Activated CD4-positive, alpha-beta T cell treated with anti-CD3 and anti-CD28 coated beads, Interleukin-10, Interleukin-2, amounts not matched to agents 100 ng/mL and 50 ng/mL, durations not matched to agents 16 hours and 8 hours (primary cell): ENCODE measurements around the gene COLEC11.
"Not testable (repeated sequence)": the region's sequence is repeated elsewhere in the genome, so short reads cannot be mapped to it uniquely, and the experiment has no call there.

ENCODE experiments used
- DNase-seq: peaks from one replicate; pipeline ENCODE4 v3.0.0-alpha.2; 2020

The COLEC11 gene

DNA sequence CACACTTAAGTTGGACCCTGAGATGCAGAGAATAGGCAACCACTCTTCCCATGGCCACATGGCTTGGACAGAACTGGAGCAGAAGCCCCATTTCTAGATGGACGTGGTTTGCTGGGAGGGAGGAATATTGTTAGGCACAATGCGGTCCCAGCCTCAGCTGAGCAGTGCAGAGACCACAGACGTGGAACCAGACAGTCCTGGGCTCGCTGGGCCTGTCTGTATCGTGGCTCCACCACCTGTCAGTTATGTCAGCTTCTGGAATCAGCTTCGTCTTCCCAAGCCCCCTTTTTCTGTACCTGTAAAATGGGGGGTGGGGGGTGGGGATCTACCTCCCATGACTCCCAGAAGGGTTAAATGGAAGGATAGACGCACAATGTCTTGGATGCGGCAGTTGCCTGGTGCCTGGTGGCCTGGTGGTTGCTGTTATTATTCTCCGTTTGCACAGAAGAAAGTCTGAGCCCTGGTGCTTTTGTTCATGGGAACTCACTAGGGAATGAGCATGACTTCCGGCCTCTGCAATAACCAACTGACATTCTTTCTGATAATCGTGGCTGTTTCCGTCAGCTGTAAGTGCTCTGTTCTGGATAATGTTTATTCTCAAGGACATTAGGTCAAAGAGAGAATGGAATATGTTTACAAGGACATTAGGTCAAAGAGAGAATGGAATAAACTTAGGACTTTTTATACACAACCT, 31.4 kb downstream of the COLEC11 start:
- DNase-seq: no peak

DNA sequence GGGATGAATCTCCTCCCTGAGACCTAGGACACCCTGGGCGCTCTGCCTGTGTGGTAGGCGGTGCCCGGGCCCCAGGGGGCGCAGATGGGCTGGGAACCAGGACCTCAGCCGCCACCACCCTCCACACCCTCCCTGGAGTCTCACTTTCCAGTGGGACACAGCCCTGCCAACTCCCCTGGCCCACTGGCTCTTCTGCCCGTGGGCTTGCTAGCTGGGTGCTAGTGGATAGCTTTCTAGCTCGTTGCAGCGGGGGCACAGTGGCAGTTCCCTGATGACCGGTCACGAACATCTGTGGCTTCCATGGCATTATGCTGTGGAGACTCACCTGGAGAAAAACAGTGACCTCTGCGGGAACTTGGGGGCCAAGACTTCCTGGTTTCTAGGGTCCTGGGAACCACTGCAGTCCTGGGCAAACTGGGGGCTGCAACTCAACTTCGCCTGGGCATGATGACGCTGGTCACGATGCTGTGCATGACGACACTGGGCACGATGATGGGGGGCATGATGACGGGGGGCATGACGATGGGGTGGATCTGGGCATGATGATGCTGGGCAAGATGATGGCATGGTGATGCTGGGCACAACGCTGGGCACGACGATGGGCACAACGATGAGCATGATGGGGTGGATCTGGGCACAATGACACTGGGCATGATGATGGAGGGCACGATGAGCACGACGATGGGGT, 32.0 kb downstream of the COLEC11 start:
- no peak for DNase-seq

DNA sequence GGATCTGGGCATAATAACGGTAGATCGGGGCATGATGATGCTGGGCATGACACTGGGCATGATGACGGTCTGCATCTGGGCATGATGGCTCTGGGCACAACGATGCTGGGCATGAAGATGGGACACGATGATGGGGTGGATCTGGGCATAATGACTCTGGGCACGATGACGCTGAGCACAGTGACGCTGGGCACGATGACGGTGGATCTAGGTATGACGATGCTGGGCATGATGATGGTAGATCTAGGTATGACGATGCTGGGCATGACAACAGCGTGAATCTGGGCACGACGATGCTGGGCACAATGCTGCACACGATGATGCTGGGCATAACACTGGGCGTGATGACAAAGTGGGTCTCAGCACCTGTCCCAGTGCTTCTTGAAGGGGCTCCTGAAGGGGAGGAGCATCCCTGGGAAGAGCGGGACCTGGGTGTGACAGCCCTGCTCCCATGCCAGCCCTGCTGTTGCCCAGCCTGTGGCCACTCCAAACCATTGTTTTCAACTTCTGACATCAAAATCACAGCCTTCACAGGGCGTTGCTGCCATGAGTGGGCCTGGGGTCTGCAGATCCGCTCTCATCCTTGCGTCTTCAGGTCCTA, 32.7 kb downstream of the COLEC11 start:
- DNase-seq: no peak

DNA sequence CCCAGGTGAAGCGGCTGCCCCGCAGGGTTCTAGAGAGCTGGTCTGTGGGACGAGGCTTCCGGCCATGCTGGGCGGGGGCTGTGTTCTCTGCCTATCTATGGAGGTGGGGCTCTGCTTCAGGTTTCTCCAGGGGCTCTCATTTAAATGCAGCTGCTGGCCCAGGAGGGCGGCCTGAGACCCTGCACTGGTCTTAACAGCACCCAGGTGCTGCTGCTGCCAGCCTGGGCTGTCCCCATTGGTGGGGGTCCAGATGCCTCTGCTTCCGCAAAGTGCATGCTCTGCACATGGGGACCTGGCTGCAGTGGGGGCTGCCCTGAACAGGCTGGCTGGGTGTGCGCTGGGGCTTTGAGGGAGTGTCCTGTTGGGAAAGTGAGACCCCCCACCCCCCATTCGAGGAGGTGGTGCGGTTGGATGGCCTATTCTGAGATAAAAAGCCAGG, 33.3 kb downstream of the COLEC11 start:
- no peak for DNase-seq

DNA sequence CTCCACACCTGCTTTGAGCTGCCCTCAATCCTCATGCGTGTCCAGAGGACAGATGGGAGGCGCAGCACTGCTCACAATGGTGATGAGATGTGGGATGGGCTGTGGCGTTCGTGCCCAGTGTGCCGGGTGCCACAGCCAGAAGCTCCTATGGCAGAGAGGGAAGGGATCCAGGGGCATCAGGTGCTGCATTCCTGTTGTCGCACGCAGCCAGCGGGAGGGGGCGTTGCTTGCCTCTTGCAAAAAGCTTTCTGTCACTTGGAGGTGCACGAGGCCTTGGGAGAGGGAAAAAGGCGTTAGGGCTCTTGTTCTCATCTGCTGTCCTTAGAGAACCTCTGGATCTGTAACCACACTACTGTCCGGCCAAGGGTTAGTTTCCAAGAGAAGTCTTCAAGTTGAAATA, 33.9 kb downstream of the COLEC11 start:
- DNase-seq: no peak

DNA sequence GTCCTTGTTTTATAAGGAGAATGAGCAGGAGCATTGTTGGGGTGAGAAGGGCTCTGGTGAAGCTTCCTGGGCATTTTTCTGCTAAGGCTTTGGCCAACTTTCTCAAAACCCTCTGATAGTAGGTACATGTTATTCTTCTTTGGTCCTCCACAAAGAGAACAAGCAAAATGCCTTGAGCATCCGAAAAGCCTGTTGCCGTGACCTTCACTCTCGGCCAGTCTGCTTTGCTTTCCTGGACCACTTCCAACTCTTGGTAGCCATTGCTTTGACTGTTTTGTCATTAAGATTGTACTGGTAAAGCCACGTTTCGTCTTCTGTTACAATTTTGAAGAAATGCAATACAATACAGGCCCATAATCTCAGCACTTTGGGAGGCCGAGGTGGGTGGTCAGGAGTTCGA, 35.7 kb downstream of the COLEC11 start:
- DNase-seq: no peak

DNA sequence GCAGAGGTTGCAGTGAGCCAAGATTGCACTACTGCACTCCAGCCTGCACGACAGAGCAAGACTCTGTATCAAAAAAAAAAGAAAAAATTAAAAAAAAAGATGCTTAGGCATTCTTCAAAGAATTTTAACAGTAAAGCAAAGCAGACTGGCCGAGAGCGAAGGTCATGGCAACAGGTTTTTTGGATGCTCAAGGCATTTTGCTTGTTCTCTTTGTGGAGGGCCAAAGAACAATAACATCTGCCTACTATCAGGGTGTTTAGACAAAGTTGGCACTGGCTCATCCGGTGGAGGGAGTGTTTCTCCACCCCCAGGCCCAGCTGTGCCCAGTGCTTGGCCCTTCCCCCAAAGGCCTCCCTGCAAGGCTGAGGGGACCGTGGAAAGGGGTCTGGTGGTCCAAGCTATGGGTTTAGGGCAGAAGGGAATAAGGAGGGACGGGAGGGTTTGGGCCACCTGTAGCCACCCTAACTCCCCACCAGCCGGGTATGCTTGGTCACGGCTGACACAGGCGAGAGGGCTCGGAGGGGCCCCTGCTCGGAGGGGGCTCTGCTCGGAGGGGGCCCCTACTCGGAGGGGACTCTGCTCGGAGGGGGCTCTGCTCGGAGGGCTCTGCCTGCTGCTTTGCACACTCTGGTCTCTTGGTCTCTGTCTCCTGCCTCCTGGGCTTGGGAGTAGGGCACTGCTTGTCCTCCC, 36.4 kb downstream of the COLEC11 start:
- DNase-seq: no peak

DNA sequence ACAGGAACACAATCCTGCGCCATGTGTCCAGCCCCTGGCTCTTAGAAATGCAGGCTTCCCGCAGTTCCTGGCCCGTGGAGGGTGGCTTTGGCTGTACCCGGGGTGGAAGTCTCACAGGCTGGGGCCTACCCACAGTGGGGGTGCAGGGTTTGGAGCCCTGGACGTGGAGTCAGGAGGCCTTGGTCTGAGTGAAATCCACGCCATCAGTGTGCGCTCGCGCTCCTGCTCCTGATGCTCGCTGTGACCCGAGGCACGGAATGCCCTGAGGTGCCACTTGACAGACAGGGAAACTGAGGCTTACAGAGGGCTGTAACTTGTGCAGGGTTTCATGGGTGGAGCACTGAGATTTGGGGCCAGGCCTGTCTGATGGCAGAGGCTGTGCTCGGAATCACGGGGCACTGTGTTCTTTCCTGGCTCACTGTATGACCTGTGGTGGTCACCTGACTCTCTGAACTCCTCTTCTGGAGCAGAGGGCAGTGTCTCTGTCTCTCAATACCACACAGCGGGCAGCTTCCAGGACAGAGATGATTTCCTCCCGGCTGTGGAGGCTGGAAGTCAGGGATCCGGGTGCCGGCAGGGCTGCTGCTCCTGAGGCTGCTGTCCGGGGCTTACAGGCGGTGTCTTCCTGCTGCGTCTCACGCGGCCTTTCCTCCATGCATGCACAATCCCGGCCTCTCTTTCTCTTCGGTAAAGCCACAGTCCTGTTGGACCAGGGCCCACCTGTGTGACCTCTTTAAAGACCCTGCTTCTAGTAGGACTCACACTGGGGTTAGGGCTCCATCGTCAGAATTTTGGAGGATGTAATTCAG, 37.1 kb downstream of the COLEC11 start:
- no peak for DNase-seq

DNA sequence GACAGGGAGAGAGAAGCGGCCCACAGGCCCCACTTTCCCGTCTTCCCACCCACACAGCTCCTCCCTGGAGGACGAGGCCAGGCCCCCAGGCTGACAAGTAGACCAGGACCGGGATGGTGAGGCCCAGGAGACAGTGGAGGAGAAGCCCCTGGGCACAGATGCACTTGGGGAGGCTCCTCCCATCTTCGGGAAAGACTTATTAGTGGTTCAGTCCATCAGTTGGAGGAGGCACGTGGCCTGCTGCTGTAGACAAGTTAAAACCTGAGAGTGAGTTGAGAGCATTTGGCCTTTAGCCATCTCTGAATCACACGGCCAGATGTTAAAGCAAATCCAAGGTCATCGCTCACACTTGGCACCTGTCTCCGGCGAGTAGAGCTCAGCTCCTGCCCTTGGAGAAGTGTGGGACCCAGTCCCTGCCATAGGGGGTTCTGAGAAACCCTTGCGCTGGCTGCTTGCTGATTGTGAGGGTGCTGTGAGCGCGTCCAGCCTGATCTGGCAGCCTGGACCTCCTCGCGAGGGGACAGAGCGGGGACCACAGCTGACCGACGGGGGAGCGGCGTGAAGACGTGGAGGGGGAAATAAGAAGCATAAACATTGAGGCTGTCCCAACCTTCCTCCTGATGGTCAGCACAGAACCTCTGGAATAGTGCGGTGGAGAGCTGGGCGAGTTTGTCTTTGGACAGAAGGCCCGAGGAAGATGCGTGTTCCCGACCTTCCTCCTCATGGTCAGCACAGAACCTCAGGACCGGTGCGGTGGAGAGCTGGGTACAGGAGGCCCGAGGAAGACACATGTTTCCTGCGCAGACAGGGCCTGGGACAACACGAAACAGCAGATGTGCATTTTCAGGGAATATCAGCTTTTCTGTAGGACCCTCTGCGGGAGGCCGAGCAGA, 38.4 kb downstream of the COLEC11 start:
- no peak for DNase-seq

DNA sequence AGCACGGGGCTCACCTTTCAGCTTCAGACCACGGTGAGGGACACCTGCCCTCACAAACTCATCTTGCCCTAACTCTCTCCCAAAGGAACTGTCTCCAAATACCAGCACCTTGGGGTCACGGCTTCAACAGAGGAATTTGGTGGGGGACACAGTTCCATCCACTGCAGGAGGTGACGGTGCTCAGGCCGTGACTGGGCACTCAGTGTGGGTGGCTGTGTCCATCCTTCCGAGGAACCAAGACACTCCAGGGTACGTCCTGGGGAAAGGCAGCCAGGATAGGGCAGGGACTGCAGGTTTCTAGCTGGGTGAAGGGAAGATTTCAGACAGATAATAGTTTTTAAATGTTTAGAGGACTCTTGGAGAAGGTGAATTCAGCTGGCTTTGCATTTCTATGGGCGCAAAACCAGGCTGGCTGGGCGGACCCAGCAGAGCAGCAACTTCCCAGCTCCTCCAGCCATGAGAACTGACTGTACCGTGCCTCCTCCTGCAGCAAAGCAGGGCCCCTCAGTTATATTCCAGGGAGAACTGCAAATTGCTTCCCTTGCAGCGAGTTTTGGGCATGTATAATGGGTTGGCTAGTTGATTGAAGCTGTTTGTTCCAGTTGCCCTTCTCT, 39.2 kb downstream of the COLEC11 start:
- no peak for DNase-seq

DNA sequence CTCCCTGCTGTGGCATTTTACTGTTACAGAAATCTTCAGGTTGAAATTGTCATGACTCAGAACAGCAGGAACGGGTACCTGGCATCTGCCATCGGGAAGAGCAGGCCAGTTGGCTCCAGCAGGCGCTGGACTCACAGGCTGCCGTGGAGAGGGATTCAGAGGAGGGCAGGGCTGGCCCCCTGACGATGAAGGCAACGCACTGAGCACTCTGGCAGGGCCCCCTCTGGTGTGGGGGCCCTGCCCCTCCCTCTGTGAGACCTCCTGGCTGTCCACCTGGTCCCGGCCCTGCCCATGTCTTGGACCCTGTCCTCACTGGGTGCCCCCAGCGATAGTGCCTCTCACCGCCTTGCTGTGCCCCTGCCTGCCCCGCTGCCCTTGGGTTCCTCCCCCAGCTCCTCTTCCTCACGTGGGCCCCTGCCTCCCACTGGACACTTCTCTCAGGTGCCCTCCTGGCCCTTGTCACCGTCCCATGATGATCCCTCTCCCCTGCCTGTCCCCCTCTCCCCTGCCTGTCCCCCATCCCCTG, 39.7 kb downstream of the COLEC11 start:
- DNase-seq: no peak

DNA sequence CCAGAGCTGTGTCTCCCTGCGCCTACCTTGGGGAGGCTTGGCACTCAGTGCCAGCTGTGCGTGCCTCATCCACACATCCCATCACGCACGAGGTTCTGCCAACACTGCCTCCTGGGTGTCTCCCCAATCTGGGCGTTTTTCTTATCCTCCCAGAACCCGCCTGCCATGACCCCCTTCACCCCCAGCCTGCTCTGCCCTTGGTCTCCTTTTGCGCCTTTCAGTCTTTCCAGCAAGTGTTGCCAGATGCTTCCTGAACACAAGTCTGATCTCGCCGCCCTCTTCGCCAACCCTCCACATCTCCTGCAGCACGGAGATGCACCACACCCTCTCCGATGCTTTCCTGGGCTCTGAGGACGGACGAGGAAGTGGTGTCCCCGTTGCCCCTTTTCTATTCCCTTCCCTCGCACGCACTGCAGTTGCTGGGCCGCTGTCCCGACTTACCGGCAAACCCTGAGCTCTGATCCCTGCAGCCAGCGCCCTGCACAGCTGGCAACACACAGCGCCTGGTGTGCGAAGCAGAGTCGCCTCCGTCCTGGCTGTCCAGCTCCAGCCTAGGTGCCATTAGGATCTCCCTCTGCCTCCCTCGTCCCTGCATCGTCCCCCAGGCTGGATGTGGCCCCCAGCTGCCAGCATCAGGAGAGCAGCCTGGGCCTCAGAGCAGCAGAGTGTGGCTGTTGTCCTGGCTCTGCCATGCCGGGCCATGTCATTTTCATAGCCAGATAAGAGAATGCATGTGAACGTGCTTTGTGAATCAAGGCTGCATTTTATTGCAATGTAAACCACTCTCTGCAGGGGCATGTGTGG, 40.5 kb downstream of the COLEC11 start:
- DNase-seq: no peak

DNA sequence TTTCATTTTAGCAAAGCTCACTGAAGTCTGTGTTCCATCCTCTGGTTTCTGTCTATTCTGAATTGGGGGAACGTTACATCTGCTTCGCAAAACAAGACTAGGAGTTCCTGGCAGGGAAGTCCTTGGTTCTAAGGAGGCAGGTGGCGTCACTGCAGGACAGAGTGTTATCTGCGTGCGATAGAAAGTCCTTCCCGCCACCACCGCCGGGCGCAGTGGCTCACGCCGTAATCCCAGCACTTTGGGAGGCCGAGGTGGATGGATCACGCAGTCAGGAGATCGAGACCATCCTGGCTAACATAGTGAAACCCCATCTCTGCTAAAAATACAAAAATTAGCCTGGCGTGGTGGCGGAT, 41.0 kb downstream of the COLEC11 start:
- DNase-seq: not testable (repeated sequence)

DNA sequence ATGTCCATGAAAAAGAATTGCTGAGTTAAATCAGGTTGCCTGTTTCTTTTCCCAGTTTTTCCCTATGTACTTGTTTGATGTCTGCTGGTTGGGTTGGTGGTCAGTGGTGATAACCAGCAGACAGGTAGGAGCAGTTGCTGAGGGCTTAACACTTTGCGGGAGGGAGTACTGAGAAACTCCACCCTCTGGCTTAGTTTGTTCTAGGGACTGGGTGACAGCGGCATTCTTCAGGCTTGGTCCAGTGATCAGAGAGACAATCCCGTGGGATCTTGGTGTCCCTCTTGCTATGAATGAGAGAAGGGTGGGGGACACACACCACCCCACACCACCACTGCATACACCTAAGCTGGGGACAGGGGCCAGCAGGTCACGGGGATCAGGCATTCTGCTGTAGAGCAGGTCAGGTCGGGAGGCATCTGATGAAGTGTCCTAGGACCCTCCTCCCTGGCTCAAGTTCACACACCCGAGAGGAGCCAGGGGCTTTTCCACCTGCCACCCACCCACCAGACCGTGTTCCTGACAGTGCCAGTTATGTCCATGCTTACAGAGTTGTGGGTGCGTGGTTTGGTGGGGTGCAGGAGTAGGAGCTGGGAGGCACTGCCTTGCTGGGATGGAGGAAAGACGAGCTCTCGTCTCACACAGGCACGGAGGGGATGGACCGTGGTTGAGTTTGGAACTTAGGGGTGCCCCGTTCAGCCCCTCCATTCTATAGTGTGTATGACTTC, 41.8 kb downstream of the COLEC11 start:
- no peak for DNase-seq

DNA sequence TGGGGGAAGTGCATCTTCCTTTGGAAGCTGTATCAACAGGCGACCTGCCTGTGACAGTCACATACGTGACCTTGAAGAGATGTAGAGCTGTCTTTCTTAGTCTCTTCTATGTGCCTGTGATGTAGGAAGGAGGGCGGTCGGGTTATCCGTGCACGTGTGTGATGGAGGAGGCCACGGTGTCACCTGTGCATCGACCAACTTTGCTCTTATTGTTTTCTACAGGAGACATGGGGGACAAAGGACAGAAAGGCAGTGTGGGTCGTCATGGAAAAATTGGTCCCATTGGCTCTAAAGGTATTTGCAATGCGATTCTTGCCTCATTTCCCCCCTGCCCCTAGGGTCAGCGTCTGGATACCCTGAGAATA, 42.4 kb downstream of the COLEC11 start:
- DNase-seq: no peak

DNA sequence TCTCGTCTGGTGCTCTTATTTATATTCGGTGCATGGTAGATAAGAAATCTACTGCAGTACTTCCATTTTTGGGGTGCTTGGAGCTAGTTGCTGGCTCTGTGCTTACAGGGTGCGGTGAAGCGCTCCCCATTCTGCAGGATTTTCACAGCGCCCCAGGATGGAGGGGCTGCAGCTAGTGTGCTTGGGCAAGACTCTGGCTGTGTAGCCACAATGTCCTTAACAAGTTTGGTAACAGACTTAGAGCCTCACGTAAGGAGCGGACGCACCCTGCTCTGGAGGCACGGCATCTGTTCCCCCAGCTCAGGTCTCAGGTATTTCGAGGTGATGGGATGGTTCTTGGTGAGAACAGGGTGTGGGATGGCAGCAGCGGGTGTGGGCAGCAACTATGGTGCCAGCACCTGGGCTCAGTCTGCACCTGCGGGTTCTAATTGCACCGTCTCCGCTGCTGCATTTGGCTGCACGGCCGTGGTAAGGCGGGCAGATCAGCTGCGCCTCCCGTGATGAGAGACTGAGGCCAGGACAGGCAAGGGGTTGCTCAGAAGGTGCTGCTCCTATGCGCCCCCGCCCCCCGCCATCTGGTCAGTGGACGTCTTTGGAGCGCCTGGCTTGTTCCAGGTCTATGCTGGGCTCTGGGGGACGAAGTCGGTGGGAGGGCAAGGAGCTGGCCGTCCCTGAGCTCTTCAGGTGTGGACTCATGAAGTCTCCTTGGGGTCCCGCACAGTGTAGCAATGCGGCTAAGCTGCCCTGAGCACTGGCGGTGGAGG, 43.0 kb downstream of the COLEC11 start:
- no peak for DNase-seq

DNA sequence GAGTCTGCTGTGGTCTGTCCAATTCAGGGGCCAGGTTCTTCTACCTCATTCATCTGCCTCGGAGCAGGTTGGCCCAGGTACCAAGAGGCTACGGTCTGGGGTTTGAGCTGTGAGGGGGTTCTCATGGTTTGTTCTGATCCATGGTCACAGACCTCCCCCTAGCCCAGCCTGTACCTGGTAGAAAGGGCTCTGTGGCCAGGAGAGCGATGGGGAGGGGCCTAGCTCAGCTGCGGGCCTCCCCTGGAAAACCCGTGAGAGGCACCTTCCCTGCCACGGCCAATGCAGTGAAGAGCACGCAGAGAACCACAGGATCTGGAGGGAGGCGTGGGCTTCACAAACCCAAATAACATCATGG, 43.5 kb downstream of the COLEC11 start:
- DNase-seq: no peak

DNA sequence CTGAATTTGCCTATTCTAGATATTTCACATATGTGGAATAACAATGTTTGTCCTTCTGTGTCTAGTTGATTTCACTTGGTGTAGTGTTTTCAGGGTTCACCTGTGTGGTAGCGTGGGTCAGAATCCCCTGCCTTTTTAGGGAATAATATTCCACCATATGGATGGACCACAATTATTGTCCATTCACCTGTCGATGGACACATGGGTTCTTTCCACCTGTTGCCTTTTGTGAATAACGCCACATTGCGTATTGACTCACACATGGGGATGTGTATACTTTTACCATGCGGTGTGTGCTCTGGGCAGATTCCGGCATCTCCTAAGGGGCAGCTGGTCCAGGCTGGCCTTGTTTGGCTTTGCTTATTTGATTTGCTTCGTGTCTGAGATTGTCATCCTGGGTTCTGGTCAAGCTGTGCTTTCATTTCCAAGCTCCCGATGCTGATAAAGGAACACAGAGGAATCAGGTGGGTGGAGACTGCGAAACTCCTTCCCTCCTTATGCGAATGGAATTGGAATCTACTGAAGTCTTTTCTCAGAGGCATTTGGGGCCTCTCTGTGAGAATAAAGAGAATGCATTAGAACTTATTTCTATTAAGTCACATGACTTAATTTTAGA, 44.2 kb downstream of the COLEC11 start:
- no peak for DNase-seq

DNA sequence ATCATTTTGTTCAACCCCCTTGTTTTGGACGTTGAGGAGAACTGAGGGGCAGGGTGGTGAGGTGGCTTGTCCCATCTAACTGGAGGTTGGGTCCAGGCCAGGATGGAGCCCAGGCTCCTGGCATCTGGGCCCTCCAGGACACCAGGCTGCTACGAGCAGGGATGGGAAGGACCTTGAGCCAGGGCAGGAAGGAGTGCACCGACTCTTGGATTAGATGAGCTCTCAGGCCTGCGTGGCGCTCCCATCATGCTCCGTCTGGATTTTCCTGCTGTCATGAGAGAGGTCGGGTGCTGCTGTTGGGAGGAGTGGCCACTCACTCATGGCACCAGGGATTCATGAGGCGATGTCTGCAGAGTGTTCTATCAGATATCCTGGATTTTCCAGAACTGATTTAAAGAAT, 44.7 kb downstream of the COLEC11 start:
- no peak for DNase-seq
